ENCODE measurements around the gene LTB.

LTB gene, protein sequence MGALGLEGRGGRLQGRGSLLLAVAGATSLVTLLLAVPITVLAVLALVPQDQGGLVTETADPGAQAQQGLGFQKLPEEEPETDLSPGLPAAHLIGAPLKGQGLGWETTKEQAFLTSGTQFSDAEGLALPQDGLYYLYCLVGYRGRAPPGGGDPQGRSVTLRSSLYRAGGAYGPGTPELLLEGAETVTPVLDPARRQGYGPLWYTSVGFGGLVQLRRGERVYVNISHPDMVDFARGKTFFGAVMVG

GRCh38 chr6:31582230-31582643 lies at the start of gene LTB:
Gene LTB, minus strand, starts transcription at chr6:31582424. Its CDS starts 7 bp downstream, at chr6:31582417.
- DNase-seq (ENCODE audit: low read depth) = no peak

GRCh38 chr6:31631681-31632278 lies 49.6 kb upstream of the LTB start:
- no peak for DNase-seq (ENCODE audit: low read depth)

GRCh38 chr6:31631209-31631608 lies 49.0 kb upstream of the LTB start:
- no peak for DNase-seq (ENCODE audit: low read depth)

DNA sequence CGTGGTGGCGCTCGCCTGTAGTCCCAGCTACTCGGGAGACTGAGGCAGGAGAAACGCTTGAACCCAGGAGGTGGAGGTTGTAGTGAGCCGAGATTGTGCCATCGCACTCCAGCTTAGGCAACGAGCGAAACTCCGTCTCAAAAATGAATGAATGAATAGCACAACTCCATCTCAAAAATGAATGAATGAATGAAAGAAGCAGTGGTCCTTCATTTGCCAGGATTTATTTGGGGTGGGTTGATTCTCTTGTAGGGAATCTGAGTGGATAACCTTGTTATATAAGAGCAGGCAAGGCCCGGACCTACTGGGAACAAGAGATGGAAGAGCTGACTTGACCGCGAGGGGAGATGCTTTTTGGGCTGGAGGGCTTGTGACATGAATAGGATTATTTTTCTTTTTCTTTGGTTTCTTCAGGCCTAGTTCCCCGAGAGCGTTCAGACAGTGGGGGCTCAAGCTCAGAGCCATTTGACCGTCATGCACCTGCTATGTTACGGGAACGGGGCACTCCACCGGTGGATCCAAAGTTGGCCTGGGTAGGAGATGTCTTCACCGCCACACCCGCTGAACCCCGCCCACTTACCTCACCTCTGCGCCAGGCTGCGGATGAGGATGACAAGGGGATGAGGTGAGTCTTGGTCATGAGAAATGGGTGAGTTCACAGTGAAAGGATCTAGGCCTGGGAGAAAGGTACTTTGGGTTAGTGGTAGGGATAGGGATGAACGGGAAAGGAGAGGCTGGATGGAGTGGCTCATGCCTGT lies 48.1 kb upstream of the LTB start:
- no peak for DNase-seq (ENCODE audit: low read depth)

DNA sequence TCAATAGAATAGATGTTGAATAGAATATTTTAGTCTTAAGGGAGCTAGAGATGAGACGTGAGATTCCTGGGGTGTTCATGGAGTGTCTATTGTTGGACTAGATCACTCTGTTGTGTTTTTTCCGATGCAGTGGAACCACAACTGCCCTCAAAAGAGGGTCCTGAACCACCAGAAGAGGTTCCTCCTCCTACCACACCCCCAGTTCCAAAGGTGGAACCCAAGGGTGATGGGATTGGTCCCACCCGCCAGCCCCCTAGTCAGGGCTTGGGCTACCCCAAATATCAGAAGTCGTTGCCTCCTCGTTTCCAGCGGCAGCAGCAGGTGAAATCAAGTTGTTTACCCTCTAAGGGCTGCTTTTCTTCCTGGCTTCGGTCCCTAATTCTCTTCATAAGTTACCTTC lies 46.8 kb upstream of the LTB start:
- no peak for DNase-seq (ENCODE audit: low read depth)

GRCh38 chr6:31627690-31628287 lies 45.6 kb upstream of the LTB start:
- no peak for DNase-seq (ENCODE audit: low read depth)

GRCh38 chr6:31626952-31627351 lies 44.7 kb upstream of the LTB start:
- no peak for DNase-seq (ENCODE audit: low read depth)

DNA sequence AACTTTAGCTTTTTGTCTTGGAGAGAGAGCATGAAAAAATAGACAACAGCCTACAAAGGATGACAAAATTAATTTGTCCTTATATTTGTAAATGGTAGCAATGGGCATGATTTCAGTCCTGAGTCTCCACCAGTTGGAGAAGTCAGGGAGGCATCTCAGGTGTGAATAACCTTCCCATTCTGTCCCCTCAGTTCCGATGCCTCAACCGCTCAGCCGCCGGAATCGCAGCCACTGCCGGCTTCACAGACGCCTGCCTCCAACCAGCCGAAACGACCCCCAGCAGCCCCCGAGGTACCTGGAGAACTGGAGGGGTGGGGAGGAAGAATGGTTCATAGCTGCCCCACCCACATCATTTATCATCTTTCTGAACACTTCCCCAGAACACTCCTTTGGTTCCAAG lies 41.8 kb upstream of the LTB start:
- no peak for DNase-seq (ENCODE audit: low read depth)

GRCh38 chr6:31622684-31623091 lies 40.5 kb upstream of the LTB start:
- DNase-seq (ENCODE audit: low read depth) = peak; percentile 15

GRCh38 chr6:31621991-31622390 lies 39.8 kb upstream of the LTB start:
- no peak for DNase-seq (ENCODE audit: low read depth)

DNA sequence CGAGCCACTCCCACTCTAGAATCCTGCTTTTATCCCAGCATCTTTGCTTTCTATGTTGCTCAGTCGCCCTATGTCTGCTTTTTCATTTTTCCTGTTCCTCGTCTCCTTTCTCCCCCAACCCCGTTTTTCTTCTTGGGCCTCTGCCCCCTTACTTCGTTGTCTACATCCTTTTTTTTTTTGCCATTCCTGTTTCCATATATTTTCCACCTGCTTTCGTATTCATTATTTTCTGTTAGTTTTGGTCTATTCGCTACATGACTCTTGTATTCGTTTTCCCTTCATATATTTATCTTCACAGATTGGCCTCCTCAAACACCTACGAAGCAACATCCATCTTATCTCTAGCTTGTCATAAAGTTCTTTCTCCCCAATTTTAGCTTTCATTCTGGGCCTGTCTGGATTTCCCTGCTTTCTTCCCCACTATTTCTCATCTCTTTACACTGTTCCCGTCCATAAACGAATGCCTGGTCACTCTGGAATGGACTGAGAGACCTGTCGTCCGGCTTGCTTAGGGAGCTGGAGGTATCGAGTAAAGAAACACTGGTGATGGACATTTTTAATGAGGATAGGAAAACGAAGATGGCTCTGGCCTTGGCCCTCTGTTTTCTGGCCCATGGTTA lies 39.2 kb upstream of the LTB start:
- no peak for DNase-seq (ENCODE audit: low read depth)

DNA sequence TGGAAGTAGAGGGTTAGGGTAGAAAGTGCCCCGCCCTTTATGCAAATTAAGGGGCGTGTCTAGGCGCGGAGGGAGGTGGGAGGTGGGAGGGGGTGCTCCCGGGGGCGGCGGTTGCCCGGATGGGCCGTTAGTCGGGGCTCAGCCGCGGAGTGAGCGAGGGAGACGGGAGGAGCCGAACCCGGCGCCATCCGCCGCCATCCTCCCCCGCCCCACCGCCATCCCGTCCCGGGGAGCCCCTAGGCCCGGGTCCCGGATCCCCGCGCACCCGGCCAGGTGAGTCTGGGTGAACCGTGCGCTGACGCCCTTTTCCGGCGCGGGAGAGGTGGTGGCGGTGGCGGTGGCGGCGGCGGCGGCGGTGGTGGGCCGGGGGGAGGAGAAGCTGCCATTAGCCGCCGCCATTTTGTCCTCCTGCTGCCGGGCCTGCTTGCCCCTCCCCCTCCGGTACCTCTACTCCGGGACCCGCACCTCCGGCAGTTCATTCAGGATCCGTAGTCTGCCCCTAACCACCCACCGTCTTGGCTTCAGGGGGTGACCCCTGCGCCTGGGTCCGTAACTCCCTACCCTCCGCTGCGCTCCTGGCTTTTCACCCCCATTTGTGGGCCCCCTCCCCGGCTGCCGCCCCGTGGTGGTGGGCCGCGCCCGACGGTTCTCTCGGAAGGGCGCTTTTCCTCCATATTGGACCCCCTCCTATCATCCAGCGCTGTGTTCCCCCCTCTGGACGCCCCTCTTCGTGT lies 38.5 kb upstream of the LTB start, which contains the start of gene PRRC2A:
PRRC2A (plus strand) TSS at position 130 of the 734 bp plus-strand sequence. CDS start 2,075 bp downstream, outside the sequence.
- no peak for DNase-seq (ENCODE audit: low read depth)

- peak; percentile 99 for DNase-seq (ENCODE audit: low read depth)
Measured at GRCh38 chr6:31619805-31620585, 37.8 kb upstream of the LTB start.

DNA sequence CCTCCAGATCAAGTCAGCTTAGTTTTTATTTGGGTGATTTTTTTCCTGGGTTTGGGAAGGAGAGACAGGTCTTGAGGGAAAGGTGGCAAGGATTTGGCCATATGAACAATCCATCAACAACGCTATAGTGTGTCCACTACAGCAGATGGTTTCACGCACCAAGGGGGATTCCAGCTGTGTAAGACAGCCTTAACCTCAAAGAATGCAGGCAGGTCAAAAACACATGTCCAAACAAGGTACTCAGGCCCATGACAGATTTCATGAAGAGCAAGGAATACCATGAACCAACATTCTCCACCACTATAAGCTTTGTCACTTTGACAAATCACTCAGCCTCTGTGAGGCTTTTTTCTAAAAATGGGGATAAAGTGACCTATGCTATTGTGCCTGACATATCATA lies 34.8 kb upstream of the LTB start:
- no peak for DNase-seq (ENCODE audit: low read depth)

- no peak for DNase-seq (ENCODE audit: low read depth)
Measured at GRCh38 chr6:31615748-31616147, 33.5 kb upstream of the LTB start.

DNA sequence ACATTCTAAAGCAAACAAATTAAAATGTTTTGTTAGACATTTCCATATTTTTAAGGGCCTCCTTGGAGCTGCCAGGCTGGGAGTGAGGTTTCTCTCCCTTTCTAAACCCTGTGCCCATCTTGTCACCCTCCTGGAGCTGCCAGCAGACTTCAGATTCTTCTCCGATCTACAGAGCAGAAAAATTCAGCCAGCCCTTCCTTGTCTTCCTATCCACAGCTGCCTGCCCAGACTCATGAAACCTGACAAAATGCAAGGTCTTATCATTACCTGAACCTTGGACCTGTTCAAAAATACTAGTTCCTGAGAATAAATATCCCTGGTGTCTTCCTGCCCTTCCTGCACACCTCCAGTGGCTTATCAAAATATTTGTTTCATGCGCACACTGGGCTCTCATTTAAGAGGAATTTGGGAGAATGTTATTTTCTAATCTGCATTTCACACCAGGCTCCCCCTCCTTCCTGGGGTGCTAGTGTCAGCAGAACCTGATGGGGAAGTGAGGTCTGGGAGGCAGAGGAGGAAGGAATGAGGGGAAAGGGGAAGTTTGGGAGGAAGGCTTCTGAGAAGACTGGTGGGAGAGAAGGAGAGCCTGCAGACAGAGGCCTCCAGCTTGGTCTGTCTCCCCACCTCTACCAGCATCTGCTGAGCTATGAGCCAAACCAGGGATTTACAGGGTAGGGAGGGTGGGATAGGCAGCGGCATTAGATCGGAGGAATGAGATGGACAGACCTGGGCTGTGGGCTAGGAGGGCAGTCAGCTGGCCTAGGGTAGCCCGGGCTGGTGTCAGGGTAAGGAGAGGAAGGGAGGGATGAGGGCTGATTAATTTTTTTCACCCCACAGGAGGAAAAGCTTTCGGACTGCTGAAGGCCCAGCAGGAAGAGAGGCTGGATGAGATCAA lies 32.7 kb upstream of the LTB start, which contains the start of gene AIF1:
AIF1 (plus strand) TSS at position 551 of the 895 bp plus-strand sequence; CDS start at position 647, 96 bp downstream.
- DNase-seq (ENCODE audit: low read depth) = no peak

GRCh38 chr6:31614075-31614619 lies 31.9 kb upstream of the LTB start:
- DNase-seq (ENCODE audit: low read depth) = no peak

DNA sequence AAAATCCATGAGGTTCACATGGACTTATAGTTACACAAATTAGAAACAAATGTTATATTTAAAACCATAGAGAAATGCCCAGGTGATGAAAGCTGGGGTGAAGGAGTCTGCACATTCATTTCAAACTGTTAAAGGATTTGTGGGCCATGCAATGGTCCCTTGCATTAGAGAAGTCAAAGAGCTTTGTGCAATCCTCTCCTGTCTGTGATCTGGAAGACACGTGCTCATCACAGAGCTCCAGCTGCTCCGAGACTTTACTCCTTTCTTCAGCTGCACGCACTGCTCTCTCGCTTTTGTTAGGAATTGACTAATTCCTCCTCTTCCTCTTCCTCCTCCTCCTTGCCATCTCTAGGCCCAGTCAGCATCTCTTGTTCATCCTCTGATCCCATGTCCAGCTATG lies 28.7 kb upstream of the LTB start:
- DNase-seq (ENCODE audit: low read depth) = no peak
